Mucosa of rectum (tissue), 2 donors: ENCODE results near the gene PHF24.
"Not testable (repeated sequence)": the region's sequence is repeated elsewhere in the genome, so short reads cannot be mapped to it uniquely, and the experiment has no call there.

Experiments used
- H3K27ac ChIP-seq, 2 donors: one replicate each; pipeline ENCODE4 v1.7.0; 2013; ENCODE audit warnings: inconsistent platforms in 2 of 2, low read depth in 2 of 2, low read length in 2 of 2
- H3K27me3 ChIP-seq, 2 donors: one replicate each; pipeline ENCODE4 v1.7.0; 2013; ENCODE audit warnings: low read length in 2 of 2; ENCODE audit not compliant: control insufficient read depth in 2 of 2, insufficient read depth in 2 of 2
- H3K36me3 ChIP-seq, 2 donors: one replicate each; pipeline ENCODE4 v1.7.0; 2013; ENCODE audit warnings: low read length in 2 of 2; ENCODE audit not compliant: control insufficient read depth in 2 of 2, insufficient read depth in 2 of 2
- H3K4me1 ChIP-seq, 2 donors: one replicate each; pipeline ENCODE4 v1.7.0; 2013; ENCODE audit warnings: low read length in 2 of 2, mild to moderate bottlenecking in 1 of 2; ENCODE audit not compliant: control insufficient read depth in 2 of 2, insufficient read depth in 2 of 2
- H3K4me3 ChIP-seq, 2 donors: one replicate each; pipeline ENCODE4 v1.7.0; 2013; ENCODE audit warnings: low read length in 2 of 2
- H3K9ac ChIP-seq, 2 donors: one replicate each; pipeline ENCODE4 v1.7.0; 2013; ENCODE audit warnings: low read length in 2 of 2, low read depth in 1 of 2, mild to moderate bottlenecking in 1 of 2
- H3K9me3 ChIP-seq, 2 donors: one replicate each; pipeline ENCODE4 v1.7.0; 2013; ENCODE audit warnings: low read length in 2 of 2; ENCODE audit not compliant: control insufficient read depth in 2 of 2
- donor health status: healthy.
- donor health status: Normal muscosa, but diverticular disease.

Gene PHF24

DNA sequence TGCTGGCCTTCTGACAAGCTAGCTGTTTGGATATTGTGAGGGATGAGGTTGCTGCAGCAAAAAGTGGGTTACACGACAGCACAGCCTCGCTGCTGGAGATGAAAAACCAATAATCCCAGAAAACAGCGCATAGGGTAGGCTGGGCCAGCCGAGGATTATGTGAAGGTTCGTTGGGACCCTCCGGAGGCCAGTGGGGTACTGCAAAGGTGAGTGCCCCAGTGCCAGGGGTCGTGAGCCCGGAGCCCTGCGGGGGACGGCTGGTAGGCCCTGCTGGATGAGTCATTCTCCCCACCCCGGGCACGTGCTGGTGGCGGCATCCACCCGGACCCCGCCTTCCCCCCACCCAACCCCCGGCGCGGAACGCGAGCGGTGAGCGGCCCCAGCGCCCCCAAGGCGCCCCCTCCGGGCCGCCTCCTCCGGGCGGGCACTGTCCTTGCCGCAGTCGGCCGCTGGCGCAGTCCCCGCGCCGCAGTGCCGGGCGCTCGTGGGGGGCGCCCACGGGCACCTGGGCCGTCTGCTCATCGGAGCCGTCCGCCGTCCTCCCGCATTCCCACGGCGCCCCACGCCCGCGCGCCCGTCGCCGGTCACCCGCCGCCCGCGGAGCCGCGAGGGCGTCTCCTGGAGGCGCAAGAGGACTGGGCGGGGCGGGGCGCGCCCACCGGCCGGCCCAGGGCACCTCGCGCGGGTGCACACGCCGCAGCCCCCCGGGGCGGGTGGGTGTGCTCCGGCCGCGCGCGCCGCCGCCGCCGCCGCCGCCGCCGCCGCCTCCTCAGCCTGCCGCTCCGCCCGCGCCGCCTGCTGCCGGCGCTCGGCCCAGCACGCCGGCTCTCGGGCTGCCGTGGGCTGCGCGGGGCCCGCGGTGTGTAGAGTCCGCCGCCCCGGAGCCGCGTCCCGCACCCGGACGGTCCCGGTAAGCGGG lies at the start of gene PHF24:
Gene PHF24, plus strand, starts transcription at position 794 of the 919 bp plus-strand sequence. CDS start 13,014 bp downstream, outside the sequence.
- Histone ChIP-seq H3K27ac (no peak within 1 kb of the TSS), H3K36me3 (no peaks in the 10 kb centered on the region), H3K9me3 (no peaks in the 10 kb centered on the region), H3K4me3 (no peak within 1 kb of the TSS), H3K9ac (no peak within 1 kb of the TSS), H3K4me1 (no peaks in the 10 kb centered on the region), H3K27me3 (peaks cover 26 to 36% of the 10 kb centered on the region in 2 donors)

DNA sequence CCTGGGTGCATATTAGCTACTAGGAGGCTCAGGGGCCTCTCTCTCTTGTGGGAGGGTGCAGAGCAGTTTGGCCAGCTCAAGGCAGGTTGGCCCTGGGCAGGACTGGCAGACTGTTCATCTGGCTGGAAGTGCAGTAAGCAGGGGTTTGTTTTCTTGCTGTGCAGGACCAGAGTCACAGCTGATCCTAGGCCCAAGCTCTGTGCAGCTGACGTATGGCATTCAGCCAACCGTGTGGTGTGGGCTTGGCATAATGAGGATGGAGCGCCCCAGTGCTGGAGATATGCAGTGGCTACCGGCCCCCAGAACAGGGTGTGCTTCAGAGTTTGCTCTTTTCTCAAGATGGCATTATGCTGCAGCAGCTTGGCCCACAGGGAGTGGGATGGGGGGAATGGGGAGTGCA lies 31.0 kb upstream of the PHF24 start:
- Histone ChIP-seq H3K27me3 (peaks cover 0 to 3% of the 10 kb centered on the region in 2 donors), H3K36me3 (no peaks in the 10 kb centered on the region), H3K4me3 (no peak overlapping the region), H3K9me3 (peaks cover 0 to 3% of the 10 kb centered on the region in 2 donors), H3K9ac (no peak overlapping the region), H3K4me1 (no peaks in the 10 kb centered on the region), H3K27ac (no peak overlapping the region)

DNA sequence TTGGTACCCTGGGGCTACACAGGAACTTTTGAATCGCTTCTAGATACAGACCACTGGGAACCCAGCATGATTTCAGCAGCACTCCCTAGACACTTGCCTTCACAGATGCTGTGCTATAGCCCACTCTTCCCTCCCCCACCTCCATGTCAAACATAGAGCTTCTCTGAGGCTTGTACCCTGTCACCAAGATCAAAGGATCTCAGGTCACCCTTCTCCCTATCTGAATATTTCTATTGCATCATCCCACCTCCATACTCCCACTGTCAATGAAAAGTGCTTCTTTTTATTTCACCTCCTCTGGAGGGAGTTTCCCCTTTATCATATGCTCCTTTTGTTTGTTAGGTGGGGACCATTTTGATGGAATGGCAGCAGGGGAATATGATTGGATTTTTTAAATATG lies 29.2 kb upstream of the PHF24 start:
- no peak overlapping the region for H3K9ac ChIP-seq
- H3K27me3 ChIP-seq, result no peaks in the 10 kb centered on the region

DNA sequence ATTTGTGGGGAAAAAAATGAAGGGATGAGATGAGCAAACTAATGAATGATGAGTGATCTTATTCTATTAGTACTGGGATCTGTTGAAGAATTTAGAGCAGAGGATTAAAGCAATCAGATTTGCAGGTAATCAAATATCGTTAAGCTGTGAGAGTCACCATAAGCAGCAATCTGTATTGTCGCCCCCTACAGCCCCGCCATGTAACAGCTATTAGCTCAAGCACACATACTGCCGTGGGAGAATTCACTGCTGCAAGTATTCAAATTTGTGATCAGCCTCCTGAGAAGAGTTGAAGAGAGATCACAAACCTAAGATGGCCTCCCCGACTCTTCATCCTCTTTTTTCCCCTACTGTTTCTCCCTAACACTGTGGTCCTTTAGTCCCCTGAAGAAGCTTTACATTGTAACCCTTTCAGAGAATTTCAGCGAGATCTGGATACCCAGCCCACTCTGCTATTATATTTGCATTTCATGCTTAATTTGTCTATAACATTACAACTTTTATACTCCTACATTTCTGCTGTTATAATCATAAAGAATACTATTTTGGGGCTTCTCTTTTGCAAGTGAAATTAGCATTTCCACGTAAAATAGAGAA lies 28.5 kb upstream of the PHF24 start:
- H3K4me3 ChIP-seq, result no peak overlapping the region
- H3K9ac ChIP-seq, result no peak overlapping the region
- H3K4me1 ChIP-seq, result no peaks in the 10 kb centered on the region

More for the DNA sequence above, 29.2 kb upstream of the PHF24 start:
- Histone ChIP-seq H3K9me3 (peaks cover 0 to 3% of the 10 kb centered on the region in 2 donors), H3K4me3 (no peak overlapping the region), H3K4me1 (no peaks in the 10 kb centered on the region), H3K36me3 (no peaks in the 10 kb centered on the region), H3K27ac (no peak overlapping the region)

DNA sequence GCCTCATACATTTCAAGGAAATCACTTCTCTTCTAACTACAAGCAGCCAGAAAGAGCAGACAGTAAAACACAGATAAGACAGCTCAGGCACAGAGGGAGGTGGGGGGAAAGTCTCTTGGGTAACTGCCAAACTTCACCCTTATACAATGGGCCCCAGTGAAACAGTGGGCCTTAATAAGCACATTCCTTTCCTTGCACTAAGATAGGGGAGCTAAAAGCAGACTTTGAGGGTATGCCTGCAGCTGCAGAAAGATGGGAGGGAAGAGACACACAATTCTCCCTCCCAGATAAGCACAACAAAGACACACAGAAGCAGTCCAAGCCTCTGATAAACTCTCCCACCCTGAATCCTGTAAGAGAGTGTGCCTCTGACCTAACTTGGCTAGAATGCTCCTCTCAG lies 18.1 kb upstream of the PHF24 start:
- H3K36me3 ChIP-seq, H3K4me1 ChIP-seq, H3K4me3 ChIP-seq, H3K9me3 ChIP-seq, H3K9ac ChIP-seq, H3K27me3 ChIP-seq, H3K27ac ChIP-seq: not testable (repeated sequence)

More for the DNA sequence above, 28.5 kb upstream of the PHF24 start:
- no peak overlapping the region for H3K27ac ChIP-seq
- no peaks in the 10 kb centered on the region for H3K36me3 ChIP-seq
- H3K27me3 ChIP-seq, result peaks cover 0 to 3% of the 10 kb centered on the region in 2 donors
- peaks cover 0 to 3% of the 10 kb centered on the region in 2 donors for H3K9me3 ChIP-seq

- Histone ChIP-seq H3K9ac (no peak overlapping the region), H3K27ac (no peak overlapping the region), H3K36me3 (no peaks in the 10 kb centered on the region), H3K4me1 (no peaks in the 10 kb centered on the region), H3K9me3 (no peaks in the 10 kb centered on the region), H3K4me3 (no peak overlapping the region), H3K27me3 (peaks cover 0 to 8% of the 10 kb centered on the region in 2 donors)
Measured at GRCh38 chr9:34948451-34948850, 9.6 kb upstream of the PHF24 start.

GRCh38 chr9:34954225-34954624 lies 3.9 kb upstream of the PHF24 start:
- H3K4me1 ChIP-seq, result no peaks in the 10 kb centered on the region
- peaks cover 18 to 35% of the 10 kb centered on the region in 2 donors for H3K27me3 ChIP-seq
- H3K27ac ChIP-seq, result no peak overlapping the region
- no peaks in the 10 kb centered on the region for H3K9me3 ChIP-seq
- H3K9ac ChIP-seq, result no peak overlapping the region
- no peak overlapping the region for H3K4me3 ChIP-seq
- H3K36me3 ChIP-seq, result no peaks in the 10 kb centered on the region

- H3K36me3 ChIP-seq, H3K4me3 ChIP-seq, H3K9ac ChIP-seq, H3K27ac ChIP-seq, H3K9me3 ChIP-seq, H3K4me1 ChIP-seq: not testable (repeated sequence)
- peaks cover 26 to 39% of the 10 kb centered on the region in 2 donors for H3K27me3 ChIP-seq
Measured at GRCh38 chr9:34956066-34956465, 2.0 kb upstream of the PHF24 start.

DNA sequence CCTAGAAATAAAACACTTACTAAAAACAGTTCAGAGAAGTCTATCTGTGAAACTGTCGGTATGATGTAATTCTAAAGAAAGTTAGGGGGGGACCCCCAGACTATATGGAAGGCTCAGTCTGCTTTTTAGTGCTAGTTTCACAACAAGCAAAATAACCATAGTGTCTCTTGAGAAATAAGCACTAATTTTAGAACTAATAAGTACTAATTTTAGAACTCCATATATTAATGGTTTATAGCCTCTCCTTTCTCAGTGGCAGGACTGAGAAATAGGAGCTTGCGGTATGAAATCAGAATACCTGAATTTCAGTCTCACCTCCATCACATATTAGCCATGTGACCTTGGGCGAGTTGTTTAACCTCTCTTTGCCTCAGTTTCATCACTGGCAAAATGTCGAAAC lies 1.4 kb upstream of the PHF24 start:
- Histone ChIP-seq H3K4me3 (no peak overlapping the region), H3K9me3 (no peaks in the 10 kb centered on the region), H3K27me3 (peaks cover 26 to 39% of the 10 kb centered on the region in 2 donors)

DNA sequence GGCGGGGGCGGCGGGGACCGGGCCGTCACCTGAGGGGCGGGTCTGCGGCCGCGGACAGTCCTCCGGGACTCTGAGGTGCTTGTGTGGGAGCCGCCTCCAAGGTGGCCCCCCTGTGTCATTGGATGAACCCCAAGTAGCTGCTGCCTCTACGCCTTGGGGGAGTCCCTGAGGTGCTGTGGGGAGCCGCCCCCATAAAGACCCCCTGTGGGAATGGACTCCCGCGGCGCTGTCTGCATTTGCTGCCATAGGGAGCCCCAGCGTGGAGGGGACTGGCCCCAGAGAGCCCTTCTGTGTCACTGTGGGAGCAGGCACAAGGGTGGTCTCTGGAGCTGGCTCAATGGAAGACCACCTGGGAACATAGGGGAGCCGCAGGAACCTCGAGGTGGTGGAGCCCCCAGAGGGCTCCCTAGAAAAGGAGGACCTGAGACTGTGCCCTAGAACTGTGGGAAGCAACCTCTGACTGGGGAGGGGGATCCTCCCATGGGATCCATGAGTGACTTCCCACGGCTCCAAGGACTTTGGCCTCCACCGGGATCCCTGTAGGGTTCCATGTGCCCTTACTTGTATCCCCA lies 412 bp downstream of the PHF24 start:
- no peak overlapping the region for H3K27ac ChIP-seq
- no peaks in the 10 kb centered on the region for H3K36me3 ChIP-seq
- H3K27me3 ChIP-seq, result peaks cover 26 to 36% of the 10 kb centered on the region in 2 donors
- H3K9me3 ChIP-seq, result no peaks in the 10 kb centered on the region
- no peak overlapping the region for H3K9ac ChIP-seq
- H3K4me3 ChIP-seq, result no peak overlapping the region
- no peaks in the 10 kb centered on the region for H3K4me1 ChIP-seq

More for the DNA sequence above, 1.4 kb upstream of the PHF24 start:
- no peak overlapping the region for H3K27ac ChIP-seq
- no peaks in the 10 kb centered on the region for H3K4me1 ChIP-seq
- H3K9ac ChIP-seq, result no peak overlapping the region
- H3K36me3 ChIP-seq, result no peaks in the 10 kb centered on the region
